Neural cell (in vitro differentiated cells): Measurements from ENCODE around the gene CCDC7. TPM values are rescaled to one million over a fixed set of nuclear protein-coding genes. Genes with fewer than 3 reads are reported as not detected.
"Not testable (repeated sequence)": the region's sequence is repeated elsewhere in the genome, so short reads cannot be mapped to it uniquely, and the experiment has no call there.

ENCODE experiments used
- H2AFZ ChIP-seq: fragments of 200-600, 300-800 bp; sonication (generic), shearing (Covaris generic); 2 replicates; pipeline ENCODE4 v1.6.0; 2014; ENCODE audit warnings: low read depth, mild to moderate bottlenecking, antibody characterized with exemption, low read length, moderate library complexity
- H3F3A ChIP-seq: fragments of 200-600 bp; shearing (Covaris generic); 2 replicates; pipeline ENCODE4 v1.6.1; 2016; ENCODE audit warnings: mild to moderate bottlenecking, moderate library complexity, mixed read lengths, antibody characterized with exemption, low read length; ENCODE audit not compliant: insufficient read depth, poor library complexity, severe bottlenecking
- H3K27ac ChIP-seq: fragments of 200-600, 300-800 bp; sonication (generic), shearing (Covaris generic); 2 replicates; pipeline ENCODE4 v1.5.1; 2014; ENCODE audit warnings: mild to moderate bottlenecking, low read length, moderate library complexity
- H3K27me3 ChIP-seq: fragments of 300-800, 200-600 bp; sonication (generic), shearing (Covaris generic); 2 replicates; pipeline ENCODE4 v1.6.0; 2014; ENCODE audit warnings: mild to moderate bottlenecking, low read depth, low read length, moderate library complexity; ENCODE audit not compliant: insufficient read depth
- H3K36me3 ChIP-seq: fragments of 300-800, 200-600 bp; sonication (generic), shearing (Covaris generic); 2 replicates; pipeline ENCODE4 v1.5.1; 2014; ENCODE audit warnings: mild to moderate bottlenecking, antibody characterized with exemption, low read length, moderate library complexity; ENCODE audit not compliant: insufficient read depth
- H3K4me2 ChIP-seq: fragments of 300-800, 200-600 bp; sonication (generic), shearing (Covaris generic); 2 replicates; pipeline ENCODE4 v1.6.0; 2014; ENCODE audit warnings: mild to moderate bottlenecking, low read length
- H3K4me3 ChIP-seq: fragments of 300-800, 200-600 bp; sonication (generic), shearing (Covaris generic); 2 replicates; pipeline ENCODE4 v1.5.1; 2014; ENCODE audit warnings: mild to moderate bottlenecking, low read length, moderate library complexity
- H3K79me2 ChIP-seq: fragments of 200-600 bp; shearing (Covaris generic); replicated peaks from 2 replicates; pipeline ENCODE4 v1.6.0; 2014; ENCODE audit warnings: mild to moderate bottlenecking, low read length, moderate library complexity; ENCODE audit not compliant: insufficient read depth
- H3K9ac ChIP-seq: fragments of 300-800, 200-600 bp; sonication (generic), shearing (Covaris generic); 2 replicates; pipeline ENCODE4 v1.6.1; 2016; ENCODE audit warnings: mild to moderate bottlenecking, low read length, mixed read lengths
- H3K9me2 ChIP-seq: fragments of 200-600 bp; shearing (Covaris generic); 2 replicates; pipeline ENCODE4 v1.6.1; 2016; ENCODE audit warnings: mild to moderate bottlenecking, low read length, mixed read lengths; ENCODE audit not compliant: insufficient read depth
- H3K9me3 ChIP-seq: fragments of 200-600, 300-800 bp; sonication (generic), shearing (Covaris generic); 2 replicates; pipeline ENCODE4 v1.6.1; 2016; ENCODE audit warnings: mild to moderate bottlenecking, mixed run types, low read length, moderate library complexity, mixed read lengths
- H4K20me1 ChIP-seq: fragments of 200-600 bp; shearing (Covaris generic); 2 replicates; pipeline ENCODE4 v1.6.1; 2016; ENCODE audit warnings: mild to moderate bottlenecking, mixed run types; ENCODE audit not compliant: insufficient read depth
- CTCF ChIP-seq: fragments of 450-650 bp; IDR thresholded peaks from 2 replicates; pipeline ENCODE4 v1.5.1; 2014; ENCODE audit warnings: antibody characterized with exemption, mild to moderate bottlenecking, moderate library complexity; ENCODE audit not compliant: poor library complexity, severe bottlenecking
- EP300 ChIP-seq: fragments of 450-650 bp; conservative IDR thresholded peaks from 2 replicates; pipeline ENCODE4 v1.6.1; 2014; ENCODE audit warnings: antibody characterized with exemption, mild to moderate bottlenecking, moderate library complexity; ENCODE audit not compliant: poor library complexity, severe bottlenecking
- EZH2 ChIP-seq: fragments of 200-600, 300-800 bp; shearing (Covaris generic), sonication (generic); IDR thresholded peaks from 2 replicates; pipeline ENCODE4 v1.6.1; 2014; ENCODE audit warnings: antibody characterized with exemption, low read length, borderline replicate concordance, mild to moderate bottlenecking; ENCODE audit not compliant: insufficient read depth, poor library complexity, severe bottlenecking
- MXI1 ChIP-seq: fragments of 450-650 bp; conservative IDR thresholded peaks from 2 replicates; pipeline ENCODE4 v1.6.1; 2014; ENCODE audit warnings: antibody characterized with exemption, mild to moderate bottlenecking; ENCODE audit not compliant: poor library complexity, severe bottlenecking
- POLR2AphosphoS5 ChIP-seq: IDR thresholded peaks from 2 replicates; pipeline ENCODE4 v1.6.1; 2012
- RAD21 ChIP-seq: fragments of 450-650 bp; conservative IDR thresholded peaks from 2 replicates; pipeline ENCODE4 v1.6.1; 2014; ENCODE audit warnings: antibody characterized with exemption, mild to moderate bottlenecking, moderate library complexity
- REST ChIP-seq: IDR thresholded peaks from 2 replicates; pipeline ENCODE4 v1.6.1; 2012; ENCODE audit warnings: borderline replicate concordance
- SMC3 ChIP-seq: fragments of 450-650 bp; conservative IDR thresholded peaks from 2 replicates; pipeline ENCODE4 v1.6.1; 2014; ENCODE audit warnings: antibody characterized with exemption, mild to moderate bottlenecking, moderate library complexity; ENCODE audit not compliant: poor library complexity
- TAF1 ChIP-seq: IDR thresholded peaks from 2 replicates; pipeline ENCODE4 v1.6.1; 2012; ENCODE audit warnings: low read depth
- polyA plus RNA-seq: library from polyadenylated mRNA; depleted of rRNA; stranded (reverse); fragments of >200 nt; gene quantifications from 2 replicates; pipeline ENCODE4 v1.2.3, GENCODE V29; 2014

Gene CCDC7
- polyA plus RNA-seq, 1 donor from 2014 or later, result 5.1 TPM

GRCh38 chr10:32687546-32687945 lies 241.6 kb downstream of the CCDC7 start:
- no peak for TF ChIP-seq REST
- TF ChIP-seq SMC3, result no peak
- TF ChIP-seq RAD21, result no peak
- TF ChIP-seq EZH2, result no peak
- no peak for TF ChIP-seq MXI1
- no peak for TF ChIP-seq CTCF
- no peak for TF ChIP-seq POLR2AphosphoS5
- TF ChIP-seq EP300, result no peak
- H3F3A ChIP-seq, result no peaks in the 10 kb centered on the region

GRCh38 chr10:32692174-32692573 lies 246.2 kb downstream of the CCDC7 start:
- TF ChIP-seq EP300 (peak; percentile 49), SMC3 (no peak), RAD21 (no peak), MXI1 (no peak), TAF1 (no peak)
- H3K27ac ChIP-seq, result no peak overlapping the region

More at GRCh38 chr10:32687546-32687945, 241.6 kb downstream of the CCDC7 start:
- Histone ChIP-seq H4K20me1 (no peaks in the 10 kb centered on the region), H3K9me2 (no peaks in the 10 kb centered on the region), H3K9ac (no peak overlapping the region), H3K4me3 (no peak overlapping the region), H3K27me3 (no peaks in the 10 kb centered on the region), H3K79me2 (no peaks in the 10 kb centered on the region), H2AFZ (no peak overlapping the region), H3K27ac (no peak overlapping the region), H3K36me3 (no peaks in the 10 kb centered on the region), H3K4me2 (no peak overlapping the region), H3K9me3 (no peaks in the 10 kb centered on the region)

GRCh38 chr10:32693441-32693979 lies 247.6 kb downstream of the CCDC7 start:
- H3K27me3 ChIP-seq, result no peaks in the 10 kb centered on the region
- no peaks in the 10 kb centered on the region for H3K36me3 ChIP-seq
- H3K4me3 ChIP-seq, result no peak overlapping the region
- H3K9me2 ChIP-seq, result no peaks in the 10 kb centered on the region
- H3K4me2 ChIP-seq, result no peak overlapping the region
- no peaks in the 10 kb centered on the region for H3K9me3 ChIP-seq
- H4K20me1 ChIP-seq, result no peaks in the 10 kb centered on the region
- H2AFZ ChIP-seq, result no peak overlapping the region
- H3K27ac ChIP-seq, result no peak overlapping the region
- H3F3A ChIP-seq, result no peaks in the 10 kb centered on the region
- TF ChIP-seq EP300, result no peak
- H3K79me2 ChIP-seq, result no peaks in the 10 kb centered on the region
- no peak overlapping the region for H3K9ac ChIP-seq

More at GRCh38 chr10:32692174-32692573, 246.2 kb downstream of the CCDC7 start:
- Histone ChIP-seq H3K9ac (no peak overlapping the region), H3K4me2 (no peak overlapping the region), H3K4me3 (no peak overlapping the region), H3K9me3 (no peaks in the 10 kb centered on the region), H3K36me3 (no peaks in the 10 kb centered on the region), H3K9me2 (no peaks in the 10 kb centered on the region), H2AFZ (no peak overlapping the region), H3K79me2 (no peaks in the 10 kb centered on the region), H4K20me1 (no peaks in the 10 kb centered on the region), H3K27me3 (no peaks in the 10 kb centered on the region), H3F3A (no peaks in the 10 kb centered on the region)

GRCh38 chr10:32699683-32700082 lies 253.7 kb downstream of the CCDC7 start:
- not testable (repeated sequence) for H3K4me2 ChIP-seq, H3K36me3 ChIP-seq, H3K9me2 ChIP-seq, H3K9ac ChIP-seq, H3F3A ChIP-seq, H3K79me2 ChIP-seq, H2AFZ ChIP-seq, H4K20me1 ChIP-seq, H3K4me3 ChIP-seq, H3K27ac ChIP-seq, H3K9me3 ChIP-seq, H3K27me3 ChIP-seq
